WERI-Rb-1 (cell line): ENCODE data around the gene KRTAP5-1.
A peak's percentile ranks its signal among the peaks of the same experiment; 100 is the strongest.
"Not testable (repeated sequence)": the region's sequence is repeated elsewhere in the genome, so short reads cannot be mapped to it uniquely, and the experiment has no call there.

ENCODE experiments used
- DNase-seq: peaks from one replicate; pipeline ENCODE4 v3.0.0-alpha.2; 2020
- H3K27ac ChIP-seq: fragments of 250-450 bp; sonication (Bioruptor Pico); 2 replicates; pipeline ENCODE4 v1.5.1; 2020; ENCODE audit warnings: mild to moderate bottlenecking, moderate library complexity
- H3K27me3 ChIP-seq: fragments of 250-450 bp; sonication (Bioruptor Pico); 2 replicates; pipeline ENCODE4 v1.5.1; 2021; ENCODE audit warnings: mild to moderate bottlenecking, low read depth, moderate library complexity; ENCODE audit not compliant: insufficient read depth, severe bottlenecking
- H3K36me3 ChIP-seq: fragments of 250-450 bp; sonication (Bioruptor Pico); 2 replicates; pipeline ENCODE4 v1.5.1; 2020; ENCODE audit warnings: mild to moderate bottlenecking, moderate library complexity
- H3K4me3 ChIP-seq: 2 replicates; pipeline ENCODE4 v1.5.1; 2011; ENCODE audit warnings: low read depth, mild to moderate bottlenecking, control low read depth, low read length
- H3K9me3 ChIP-seq: fragments of 250-450 bp; sonication (Bioruptor Pico); 2 replicates; pipeline ENCODE4 v1.5.1; 2021; ENCODE audit warnings: mild to moderate bottlenecking, moderate library complexity; ENCODE audit not compliant: severe bottlenecking
- CTCF ChIP-seq: IDR thresholded peaks from 2 replicates; pipeline ENCODE4 v1.5.1; 2011; ENCODE audit warnings: low read depth, mild to moderate bottlenecking, control low read depth, inconsistent platforms, low read length

KRTAP5-1 gene

GRCh38 chr11:1586699-1587098 is 1.6 kb upstream of the KRTAP5-1 start:
- no peak for DNase-seq
- TF ChIP-seq CTCF, result no peak
- no peak overlapping the region for H3K4me3 ChIP-seq
- no peak overlapping the region for H3K27ac ChIP-seq
- H3K27me3 ChIP-seq, result peaks cover 12% of the 10 kb centered on the region
- no peaks in the 10 kb centered on the region for H3K9me3 ChIP-seq
- H3K36me3 ChIP-seq, result no peaks in the 10 kb centered on the region

- not testable (repeated sequence) for H3K9me3 ChIP-seq, DNase-seq, H3K27ac ChIP-seq, H3K27me3 ChIP-seq, H3K4me3 ChIP-seq, H3K36me3 ChIP-seq
Observed at GRCh38 chr11:1582909-1583308, 2.2 kb downstream of the KRTAP5-1 start.

GRCh38 chr11:1581976-1582375 is 3.1 kb downstream of the KRTAP5-1 start:
- no peak overlapping the region for H3K27ac ChIP-seq
- no peak overlapping the region for H3K4me3 ChIP-seq
- no peaks in the 10 kb centered on the region for H3K36me3 ChIP-seq
- no peak for TF ChIP-seq CTCF
- H3K9me3 ChIP-seq, result peaks cover 13% of the 10 kb centered on the region
- no peak for DNase-seq
- no peaks in the 10 kb centered on the region for H3K27me3 ChIP-seq

- no peak overlapping the region for H3K27ac ChIP-seq
- TF ChIP-seq CTCF, result no peak
- no peak for DNase-seq
- H3K9me3 ChIP-seq, result peaks cover 13% of the 10 kb centered on the region
- no peak overlapping the region for H3K4me3 ChIP-seq
- no peaks in the 10 kb centered on the region for H3K36me3 ChIP-seq
- H3K27me3 ChIP-seq, result peaks cover 24% of the 10 kb centered on the region
Observed at GRCh38 chr11:1576825-1577224, 8.3 kb downstream of the KRTAP5-1 start.

- H3K27ac ChIP-seq, DNase-seq, H3K36me3 ChIP-seq, H3K4me3 ChIP-seq: not testable (repeated sequence)
- Histone ChIP-seq H3K9me3 (peaks cover 13% of the 10 kb centered on the region), H3K27me3 (peaks cover 24% of the 10 kb centered on the region)
Observed at GRCh38 chr11:1575756-1576155, 9.3 kb downstream of the KRTAP5-1 start.

GRCh38 chr11:1574933-1575242 is 10.2 kb downstream of the KRTAP5-1 start:
- H3K36me3 ChIP-seq, result no peaks in the 10 kb centered on the region; the same call in 1 of the 2 replicates
- no peak overlapping the region for H3K4me3 ChIP-seq
- DNase-seq, result no peak
- H3K27me3 ChIP-seq, result peaks cover 24% of the 10 kb centered on the region
- peaks cover 13% of the 10 kb centered on the region for H3K9me3 ChIP-seq
- H3K27ac ChIP-seq, result no peak overlapping the region
- no peak for TF ChIP-seq CTCF

GRCh38 chr11:1574238-1574932 is 10.7 kb downstream of the KRTAP5-1 start:
- Histone ChIP-seq H3K27me3 (peaks cover 24% of the 10 kb centered on the region), H3K27ac (no peak overlapping the region), H3K9me3 (peaks cover 13% of the 10 kb centered on the region), H3K36me3 (peaks cover 3% of the 10 kb centered on the region; the same call in 1 of the 2 replicates), H3K4me3 (peak overlapping the region; percentile 11; the same call in 1 of the 2 replicates)
- TF ChIP-seq CTCF, result peak; percentile 83
- peak; percentile 49 for DNase-seq
